Nephron progenitor cell (in vitro differentiated cells): ENCODE data around the gene PCID2.

ENCODE experiments used
- DNase-seq: peaks from one replicate; pipeline ENCODE4 v3.0.0; 2021
- H3K27ac Mint-ChIP-seq: 2 replicates; pipeline ENCODE4 v1.8.0; 2021; ENCODE audit warnings: mild to moderate bottlenecking, moderate library complexity, mixed read lengths
- H3K27me3 Mint-ChIP-seq: 2 replicates; pipeline ENCODE4 v1.8.0; 2021; ENCODE audit warnings: mild to moderate bottlenecking, low read depth, mixed read lengths; ENCODE audit not compliant: poor library complexity
- H3K36me3 Mint-ChIP-seq: 2 replicates; pipeline ENCODE4 v1.8.0; 2021; ENCODE audit warnings: low read depth, mixed read lengths
- H3K4me1 Mint-ChIP-seq: 2 replicates; pipeline ENCODE4 v1.8.0; 2021; ENCODE audit warnings: mixed read lengths
- H3K4me3 Mint-ChIP-seq: 2 replicates; pipeline ENCODE4 v1.8.0; 2021; ENCODE audit warnings: mild to moderate bottlenecking, moderate library complexity, mixed read lengths
- H3K9me3 Mint-ChIP-seq: 2 replicates; pipeline ENCODE4 v1.8.0; 2021; ENCODE audit warnings: mild to moderate bottlenecking, moderate library complexity, mixed read lengths
- CTCF ChIP-seq: fragments of 200-600 bp; sonication (generic); IDR thresholded peaks from 2 replicates; pipeline ENCODE4 v1.5.0; 2021; ENCODE audit warnings: antibody characterized with exemption

Gene PCID2

GRCh38 chr13:113176822-113177221 lies 31.6 kb downstream of the PCID2 start:
- H3K27ac Mint-ChIP-seq = no peak overlapping the region
- H3K9me3 Mint-ChIP-seq = no peaks in the 10 kb centered on the region
- no peak overlapping the region for H3K4me3 Mint-ChIP-seq
- H3K4me1 Mint-ChIP-seq = peaks cover 6% of the 10 kb centered on the region
- TF ChIP-seq CTCF = no peak
- H3K27me3 Mint-ChIP-seq = peaks cover 3% of the 10 kb centered on the region
- no peak for DNase-seq
- peaks cover 65% of the 10 kb centered on the region for H3K36me3 Mint-ChIP-seq

GRCh38 chr13:113176280-113176679 lies 32.2 kb downstream of the PCID2 start:
- Mint-ChIP-seq H3K27ac (no peak overlapping the region), H3K4me1 (peaks cover 11% of the 10 kb centered on the region), H3K4me3 (no peak overlapping the region), H3K27me3 (peaks cover 3% of the 10 kb centered on the region), H3K36me3 (peaks cover 64% of the 10 kb centered on the region), H3K9me3 (no peaks in the 10 kb centered on the region)
- DNase-seq = no peak
- TF ChIP-seq CTCF = no peak

- Mint-ChIP-seq H3K27me3 (no peaks in the 10 kb centered on the region), H3K9me3 (no peaks in the 10 kb centered on the region), H3K36me3 (peaks cover 61% of the 10 kb centered on the region), H3K4me1 (peaks cover 20% of the 10 kb centered on the region), H3K27ac (peak overlapping the region; percentile 51), H3K4me3 (no peak overlapping the region)
- no peak for TF ChIP-seq CTCF
- no peak for DNase-seq
Observed at GRCh38 chr13:113172419-113172926, 36.0 kb downstream of the PCID2 start.

- DNase-seq = no peak
- H3K27me3 Mint-ChIP-seq = no peaks in the 10 kb centered on the region
- peaks cover 20% of the 10 kb centered on the region for H3K4me1 Mint-ChIP-seq
- no peaks in the 10 kb centered on the region for H3K9me3 Mint-ChIP-seq
- H3K4me3 Mint-ChIP-seq = no peak overlapping the region
- no peak for TF ChIP-seq CTCF
- H3K36me3 Mint-ChIP-seq = peaks cover 70% of the 10 kb centered on the region
- H3K27ac Mint-ChIP-seq = peak overlapping the region; percentile 39
Observed at GRCh38 chr13:113171250-113172125, 37.0 kb downstream of the PCID2 start.

- DNase-seq = no peak
- Mint-ChIP-seq H3K4me1 (peaks cover 20% of the 10 kb centered on the region), H3K27ac (no peak overlapping the region)
Observed at GRCh38 chr13:113170511-113170910, 38.0 kb downstream of the PCID2 start.

More at GRCh38 chr13:113170511-113170910, 38.0 kb downstream of the PCID2 start:
- TF ChIP-seq CTCF = no peak
- Mint-ChIP-seq H3K27me3 (peaks cover 3% of the 10 kb centered on the region), H3K4me3 (no peak overlapping the region), H3K36me3 (peaks cover 72% of the 10 kb centered on the region), H3K9me3 (no peaks in the 10 kb centered on the region)
